HCT116 (cell line): ENCODE results near the gene TMEM86B. TPM values are rescaled to one million over a fixed set of nuclear protein-coding genes. Genes with fewer than 3 reads are reported as not detected.

Experiments used
- ATAC-seq: fragments of 200-7000 bp; cut with Tn5 transposase; 2 replicates; pipeline ENCODE4 v1.9.1; 2020; ENCODE audit warnings: mild to moderate bottlenecking, moderate library complexity
- BruUV-seq: library from RNA; stranded (reverse); fragments of 400-500 nt; replicated peaks from 2 replicates; lab custom pipeline; 2021; lab: Mats Ljungman, UMichigan
- CTCF ChIA-PET: fragments of 300-600 bp; sonication (Branson Sonifier 250); formaldehyde crosslinking; loops from one replicate; lab custom pipeline; 2021; ENCODE audit warnings: antibody characterized with exemption; lab: Charles Lee
- POLR2A ChIA-PET: fragments of 300-600, 350-600 bp; sonication (Branson Sonifier 250); formaldehyde crosslinking; loops from one replicate; lab custom pipeline; 2021; ENCODE audit warnings: antibody characterized with exemption; lab: Charles Lee
- RAD21 ChIA-PET, 2 experiments: fragments of 300-600 bp; sonication (Branson Sonifier 250); formaldehyde crosslinking; loops; one replicate each; lab custom pipeline; 2023; ENCODE audit warnings: low total read pairs in 2 of 2; ENCODE audit not compliant: uncharacterized antibody in 2 of 2, unreplicated experiment in 2 of 2, low non-redundant PET in 1 of 2; lab: Charles Lee
- DNase-seq: peaks from one replicate; pipeline ENCODE4 v3.0.0-alpha.2; 2010; ENCODE audit warnings: low read depth, low spot score
- H2AFZ ChIP-seq: fragments of 200-600 bp; shearing (Covaris generic), sonication (generic); 2 replicates; pipeline ENCODE4 v1.6.1; 2017; ENCODE audit warnings: low read depth, mixed run types, mixed read lengths, antibody characterized with exemption, low read length; ENCODE audit not compliant: poor library complexity, severe bottlenecking
- H3K27ac ChIP-seq: 2 replicates; pipeline ENCODE4 v1.5.1; 2012; ENCODE audit warnings: low read depth, low read length
- H3K27me3 ChIP-seq: fragments of 200-600 bp; sonication (generic); 2 replicates; pipeline ENCODE4 v1.6.1; 2016; ENCODE audit warnings: mixed run types, low read length, mixed read lengths; ENCODE audit not compliant: insufficient read depth
- H3K36me3 ChIP-seq, 2 experiments: fragments of 200-500 bp in 1 of 2; fragments of 200-600 bp in 1 of 2; sonication (Bioruptor generic) in 1 of 2; sonication (generic) in 1 of 2; 2 replicates each; pipeline versions ENCODE4 v1.5.1 to v1.6.1; 2014 to 2016; ENCODE audit warnings: low read length in 2 of 2, inconsistent platforms in 1 of 2, mixed read lengths in 1 of 2, mixed run types in 1 of 2; ENCODE audit not compliant: insufficient read depth in 2 of 2, control insufficient read depth in 1 of 2
- H3K4me1 ChIP-seq, 2 experiments: fragments of 200-600 bp in 1 of 2; sonication (generic) in 1 of 2; 2 replicates each; pipeline versions ENCODE4 v1.5.1 to v1.6.1; 2012 to 2017; ENCODE audit warnings: low read length in 2 of 2, inconsistent platforms in 1 of 2, mild to moderate bottlenecking in 1 of 2, mixed read lengths in 1 of 2, mixed run types in 1 of 2, moderate library complexity in 1 of 2; ENCODE audit not compliant: insufficient read depth in 2 of 2, control insufficient read depth in 1 of 2
- H3K4me2 ChIP-seq: fragments of 200-600 bp; sonication (generic); 2 replicates; pipeline ENCODE4 v1.6.1; 2017; ENCODE audit warnings: mixed run types, low read length, mixed read lengths
- H3K4me3 ChIP-seq, 2 experiments: fragments of 200-600 bp in 1 of 2; sonication (generic) in 1 of 2; replicated peaks in 1 of 2; 2 replicates each; pipeline ENCODE4 v1.5.1; 2011 to 2016; ENCODE audit warnings: low read length in 2 of 2, control low read depth in 1 of 2, low read depth in 1 of 2, mild to moderate bottlenecking in 1 of 2, mixed read lengths in 1 of 2, mixed run types in 1 of 2
- H3K79me2 ChIP-seq: fragments of 200-600 bp; sonication (generic); 2 replicates; pipeline ENCODE4 v1.6.1; 2017; ENCODE audit warnings: mild to moderate bottlenecking, mixed run types, low read length, moderate library complexity, mixed read lengths; ENCODE audit not compliant: insufficient read depth
- H3K9ac ChIP-seq: fragments of 200-600 bp; sonication (generic); 2 replicates; pipeline ENCODE4 v1.6.1; 2016; ENCODE audit warnings: low read length, mixed read lengths
- H3K9me2 ChIP-seq: fragments of 200-600 bp; sonication (generic), shearing (Covaris generic); 2 replicates; pipeline ENCODE4 v1.6.1; 2017; ENCODE audit warnings: mixed run types, mild to moderate bottlenecking, moderate library complexity; ENCODE audit not compliant: insufficient read depth
- H3K9me3 ChIP-seq, 2 experiments: fragments of 200-500 bp in 1 of 2; fragments of 200-600 bp in 1 of 2; sonication (Bioruptor generic) in 1 of 2; sonication (generic) in 1 of 2; 2 replicates each; pipeline ENCODE4 v1.6.1; 2014 to 2017; ENCODE audit warnings: low read length in 2 of 2, mixed read lengths in 2 of 2, inconsistent platforms in 1 of 2, low read depth in 1 of 2, mild to moderate bottlenecking in 1 of 2, mixed run types in 1 of 2, moderate library complexity in 1 of 2; ENCODE audit not compliant: control insufficient read depth in 1 of 2, insufficient read depth in 1 of 2
- H4K20me1 ChIP-seq: fragments of 200-600 bp; sonication (generic), shearing (Covaris generic); 2 replicates; pipeline ENCODE4 v1.6.1; 2017; ENCODE audit warnings: mixed run types, mild to moderate bottlenecking, moderate library complexity; ENCODE audit not compliant: insufficient read depth
- ATF3 ChIP-seq: IDR thresholded peaks from 2 replicates; pipeline ENCODE4 v1.6.1; 2012
- CBX3 ChIP-seq: IDR thresholded peaks from 2 replicates; pipeline ENCODE4 v1.6.1; 2012; ENCODE audit warnings: low read depth
- CEBPB ChIP-seq: IDR thresholded peaks from 2 replicates; pipeline ENCODE4 v1.6.1; 2012; ENCODE audit warnings: low read depth
- CTCF ChIP-seq, 3 experiments: fragments of 200-600 bp in 1 of 3; sonication (generic) in 1 of 3; IDR thresholded peaks in 2 of 3; conservative IDR thresholded peaks in 1 of 3; 2 replicates each; pipeline ENCODE4 v1.5.1; 2012 to 2017; ENCODE audit warnings: low read depth in 2 of 3, low read length in 2 of 3, antibody characterized with exemption in 1 of 3, borderline replicate concordance in 1 of 3, control low read depth in 1 of 3, mild to moderate bottlenecking in 1 of 3, mixed read lengths in 1 of 3, mixed run types in 1 of 3, moderate library complexity in 1 of 3; ENCODE audit not compliant: insufficient read depth in 1 of 3
- EGR1 ChIP-seq: IDR thresholded peaks from 2 replicates; pipeline ENCODE4 v1.6.1; 2012; ENCODE audit warnings: low read depth
- EZH2 ChIP-seq: fragments of 200-600 bp; sonication (generic); IDR thresholded peaks from 2 replicates; pipeline ENCODE4 v1.6.1; 2017; ENCODE audit warnings: antibody characterized with exemption, mixed run types
- FOSL1 ChIP-seq: IDR thresholded peaks from 2 replicates; pipeline ENCODE4 v1.6.1; 2012; ENCODE audit warnings: low read depth
- JUND ChIP-seq: IDR thresholded peaks from 2 replicates; pipeline ENCODE4 v1.6.1; 2012
- MAX ChIP-seq: IDR thresholded peaks from 2 replicates; pipeline ENCODE4 v1.6.1; 2012
- POLR2AphosphoS5 ChIP-seq: IDR thresholded peaks from 2 replicates; pipeline ENCODE4 v1.6.1; 2011; ENCODE audit warnings: mild to moderate bottlenecking, low read depth, low read length, moderate library complexity
- RAD21 ChIP-seq: IDR thresholded peaks from 2 replicates; pipeline ENCODE4 v1.6.1; 2012; ENCODE audit warnings: low read depth, mild to moderate bottlenecking
- REST ChIP-seq: IDR thresholded peaks from 2 replicates; pipeline ENCODE4 v1.6.1; 2012; ENCODE audit warnings: low read depth
- SIN3A ChIP-seq: IDR thresholded peaks from 2 replicates; pipeline ENCODE4 v1.6.1; 2012; ENCODE audit warnings: low read depth
- SP1 ChIP-seq: IDR thresholded peaks from 2 replicates; pipeline ENCODE4 v1.6.1; 2012; ENCODE audit warnings: low read depth
- SRF ChIP-seq: IDR thresholded peaks from 2 replicates; pipeline ENCODE4 v1.6.1; 2012; ENCODE audit warnings: low read depth
- TCF7L2 ChIP-seq: IDR thresholded peaks from 2 replicates; pipeline ENCODE4 v1.7.0; 2011; ENCODE audit warnings: borderline replicate concordance, inconsistent platforms; ENCODE audit not compliant: insufficient read depth, insufficient read length; ENCODE audit errors: extremely low read depth
- ZBTB33 ChIP-seq: IDR thresholded peaks from 2 replicates; pipeline ENCODE4 v1.6.1; 2011; ENCODE audit warnings: mild to moderate bottlenecking, low read length, moderate library complexity; ENCODE audit not compliant: insufficient replicate concordance; ENCODE audit errors: extremely low read depth
- ZFX ChIP-seq: fragments of 450-650 bp; IDR thresholded peaks from 2 replicates; pipeline ENCODE4 v1.6.1; 2017
- intact Hi-C: fragments of 100-400 bp; cut with micrococcal nuclease; formaldehyde crosslinking; loops from 2 replicates; pipeline ENCODE4 v1.10.0; 2022
- total RNA-seq: library from RNA; stranded (reverse); gene quantifications from one replicate; pipeline ENCODE4 v1.2.1, GENCODE V29; 2021; ENCODE audit not compliant: unreplicated experiment

The TMEM86B gene
- total RNA-seq, 1 experiment from 2014 or later: 10.6 TPM

GRCh38 chr19:55265173-55265572, 36.6 kb upstream of the TMEM86B start:
- H4K20me1 ChIP-seq: no peaks in the 10 kb centered on the region
- no peaks in the 10 kb centered on the region for H3K79me2 ChIP-seq
- no peaks in the 10 kb centered on the region for H3K9me2 ChIP-seq
- BruUV-seq: no TSS peak
- CTCF ChIA-PET: no interaction called here
- no peaks in the 10 kb centered on the region for H3K27me3 ChIP-seq
- H3K9ac ChIP-seq: no peak overlapping the region
- H3K27ac ChIP-seq: no peak overlapping the region
- intact Hi-C loops: no loop called here
- peaks cover 0 to 4% of the 10 kb centered on the region in 2 experiments; a peak in 1 of 4 replicates for H3K36me3 ChIP-seq
- TF ChIP-seq TCF7L2: no peak
- TF ChIP-seq RAD21: no peak
- TF ChIP-seq EGR1: no peak
- no peak for TF ChIP-seq SIN3A
- TF ChIP-seq CBX3: no peak
- no peak for TF ChIP-seq MAX
- no peak for TF ChIP-seq JUND
- TF ChIP-seq FOSL1: no peak
- TF ChIP-seq EZH2: no peak
- no peak for TF ChIP-seq ATF3
- no peak for TF ChIP-seq POLR2AphosphoS5
- no peak for TF ChIP-seq CEBPB
- TF ChIP-seq ZBTB33: no peak
- TF ChIP-seq SP1: no peak
- no peak for TF ChIP-seq CTCF (IDR thresholded peaks at IDR 0.05 in 2 of 3, conservative IDR thresholded peaks at IDR 0.05 in 1 of 3; ENCODE audit: borderline replicate concordance in 1 of 3, insufficient read depth in 1 of 3, low read depth in 2 of 3, low read length in 2 of 3)
- no peak for TF ChIP-seq ZFX
- TF ChIP-seq SRF: no peak
- TF ChIP-seq REST: no peak
- ATAC-seq: no peak
- no peak overlapping the region for H3K4me2 ChIP-seq
- no peak for DNase-seq
- H3K9me3 ChIP-seq: no peaks in the 10 kb centered on the region
- POLR2A ChIA-PET: no interaction called here
- no peak overlapping the region for H2AFZ ChIP-seq
- peaks cover 5% of the 10 kb centered on the region in 2 experiments; a peak in 3 of 4 replicates for H3K4me1 ChIP-seq
- no peak overlapping the region for H3K4me3 ChIP-seq
- RAD21 ChIA-PET: no interaction called here
